ENCODE data around the gene LMOD2.

The LMOD2 gene

GRCh38 chr7:123669485-123669884 is 13.8 kb downstream of the LMOD2 start:
- no peak for DNase-seq (ENCODE audit: low read depth in 1 of 2, low spot score in 1 of 2)

- no peak for DNase-seq (ENCODE audit: low read depth in 1 of 2, low spot score in 1 of 2)
These were observed 17.6 kb downstream of the LMOD2 start for GRCh38 chr7:123673137-123673732.

GRCh38 chr7:123673752-123674398 is 18.2 kb downstream of the LMOD2 start:
- no peak for DNase-seq (ENCODE audit: low read depth in 1 of 2, low spot score in 1 of 2)

GRCh38 chr7:123674399-123675180 is 18.9 kb downstream of the LMOD2 start:
- no peak for DNase-seq (ENCODE audit: low read depth in 1 of 2, low spot score in 1 of 2)

- no peak for DNase-seq (ENCODE audit: low read depth in 1 of 2, low spot score in 1 of 2)
These were observed 19.5 kb downstream of the LMOD2 start for GRCh38 chr7:123675181-123675473.

GRCh38 chr7:123677061-123677715 is 21.5 kb downstream of the LMOD2 start:
- no peak for DNase-seq (ENCODE audit: low read depth in 1 of 2, low spot score in 1 of 2)

- no peak for DNase-seq (ENCODE audit: low read depth in 1 of 2, low spot score in 1 of 2)
These were observed 23.9 kb downstream of the LMOD2 start for GRCh38 chr7:123679614-123680013.

GRCh38 chr7:123680580-123680979 is 24.9 kb downstream of the LMOD2 start:
- no peak for DNase-seq (ENCODE audit: low read depth in 1 of 2, low spot score in 1 of 2)

- DNase-seq (ENCODE audit: low read depth in 1 of 2, low spot score in 1 of 2) = no peak
These were observed 25.9 kb downstream of the LMOD2 start for GRCh38 chr7:123681561-123681960.

GRCh38 chr7:123682690-123683089 is 27.0 kb downstream of the LMOD2 start:
- no peak for DNase-seq (ENCODE audit: low read depth in 1 of 2, low spot score in 1 of 2)

GRCh38 chr7:123687161-123687560 is 31.5 kb downstream of the LMOD2 start:
- DNase-seq (ENCODE audit: low read depth in 1 of 2, low spot score in 1 of 2) = no peak

- DNase-seq (ENCODE audit: low read depth in 1 of 2, low spot score in 1 of 2) = no peak
These were observed 32.1 kb downstream of the LMOD2 start for GRCh38 chr7:123687727-123688126.

GRCh38 chr7:123689250-123689649 is 33.6 kb downstream of the LMOD2 start:
- DNase-seq (ENCODE audit: low read depth in 1 of 2, low spot score in 1 of 2) = no peak

- DNase-seq (ENCODE audit: low read depth in 1 of 2, low spot score in 1 of 2) = no peak
These were observed 34.9 kb downstream of the LMOD2 start for GRCh38 chr7:123690550-123690949.

- no peak for DNase-seq (ENCODE audit: low read depth in 1 of 2, low spot score in 1 of 2)
These were observed 36.8 kb downstream of the LMOD2 start for GRCh38 chr7:123692471-123692877.

GRCh38 chr7:123695944-123696677 is 40.4 kb downstream of the LMOD2 start:
- DNase-seq (ENCODE audit: low read depth in 1 of 2, low spot score in 1 of 2) = no peak

- no peak for DNase-seq (ENCODE audit: low read depth in 1 of 2, low spot score in 1 of 2)
These were observed 49.7 kb downstream of the LMOD2 start for GRCh38 chr7:123705211-123705901.

GRCh38 chr7:123709525-123709924 is 53.9 kb downstream of the LMOD2 start:
- DNase-seq (ENCODE audit: low read depth in 1 of 2, low spot score in 1 of 2) = no peak

- DNase-seq (ENCODE audit: low read depth in 1 of 2, low spot score in 1 of 2) = no peak
These were observed 55.0 kb downstream of the LMOD2 start for GRCh38 chr7:123710683-123711082.

GRCh38 chr7:123711832-123712293 is 56.2 kb downstream of the LMOD2 start:
- DNase-seq (ENCODE audit: low read depth in 1 of 2, low spot score in 1 of 2) = no peak

GRCh38 chr7:123712619-123713018 is 57.0 kb downstream of the LMOD2 start:
- no peak for DNase-seq (ENCODE audit: low read depth in 1 of 2, low spot score in 1 of 2)

Data from activated CD4-positive, alpha-beta T cell treated with anti-CD3 and anti-CD28 coated beads, Interleukin-2, amount 50 U/mL, for 24 hours (primary cell).